ENCODE measurements around the gene LRP5. TPM values are rescaled to one million over a fixed set of nuclear protein-coding genes. Genes with fewer than 3 reads are reported as not detected.
"Not testable (repeated sequence)": the region's sequence is repeated elsewhere in the genome, so short reads cannot be mapped to it uniquely, and the experiment has no call there.

LRP5 gene
- total RNA-seq, 2 experiments from 2014 or later = 10.2 to 10.7 TPM

- CTCF ChIA-PET = no interaction called here
- POLR2A ChIA-PET = no interaction called here
These were observed 25.8 kb downstream of the LRP5 start for GRCh38 chr11:68338051-68338780.

- ChIA-PET POLR2A (no interaction called here), CTCF (no interaction called here)
These were observed 27.8 kb downstream of the LRP5 start for GRCh38 chr11:68340003-68340767.

DNA sequence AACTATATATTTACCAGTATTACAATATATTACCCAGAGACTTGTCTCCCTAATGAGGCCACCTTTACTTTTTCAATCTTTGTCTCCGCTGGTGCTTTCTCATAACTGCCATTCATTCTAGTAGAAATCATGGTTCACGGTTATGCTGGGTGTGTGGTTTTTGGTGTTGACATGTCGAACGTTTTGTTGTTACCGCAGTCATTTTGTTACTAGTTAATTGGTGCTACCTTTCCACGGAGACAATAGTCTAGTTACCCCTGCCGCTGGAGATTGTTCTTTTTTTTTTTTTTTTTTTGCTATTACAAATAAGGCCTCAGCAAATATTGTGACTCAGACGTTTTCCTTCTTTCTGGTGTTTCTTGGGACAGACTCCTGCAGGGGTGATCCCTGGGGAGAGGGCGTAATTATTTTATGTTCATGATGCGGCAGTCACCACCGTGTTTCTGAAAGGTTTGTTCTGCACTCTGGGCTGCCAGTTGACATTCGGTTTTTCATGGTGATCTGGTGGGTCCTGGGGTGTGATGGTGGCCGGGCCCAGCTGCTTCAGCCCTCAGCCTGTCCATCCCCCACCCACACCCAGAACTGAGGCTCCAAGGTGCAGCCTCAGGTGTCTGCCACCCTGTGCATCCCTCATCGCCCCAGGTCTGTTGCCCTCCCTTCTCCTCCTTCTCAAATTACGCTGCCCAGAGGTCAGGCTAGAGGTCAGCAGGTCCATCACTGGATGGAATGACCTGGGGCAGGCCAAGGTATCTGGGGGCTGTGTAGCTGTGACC lies 28.6 kb downstream of the LRP5 start:
- ChIA-PET POLR2A (no interaction called here), CTCF (interaction anchor here (0.7 kb wide), 1 partner anchor 561 kb away, joined by 4 read pairs; no protein-coding TSS in a partner anchor)

DNA sequence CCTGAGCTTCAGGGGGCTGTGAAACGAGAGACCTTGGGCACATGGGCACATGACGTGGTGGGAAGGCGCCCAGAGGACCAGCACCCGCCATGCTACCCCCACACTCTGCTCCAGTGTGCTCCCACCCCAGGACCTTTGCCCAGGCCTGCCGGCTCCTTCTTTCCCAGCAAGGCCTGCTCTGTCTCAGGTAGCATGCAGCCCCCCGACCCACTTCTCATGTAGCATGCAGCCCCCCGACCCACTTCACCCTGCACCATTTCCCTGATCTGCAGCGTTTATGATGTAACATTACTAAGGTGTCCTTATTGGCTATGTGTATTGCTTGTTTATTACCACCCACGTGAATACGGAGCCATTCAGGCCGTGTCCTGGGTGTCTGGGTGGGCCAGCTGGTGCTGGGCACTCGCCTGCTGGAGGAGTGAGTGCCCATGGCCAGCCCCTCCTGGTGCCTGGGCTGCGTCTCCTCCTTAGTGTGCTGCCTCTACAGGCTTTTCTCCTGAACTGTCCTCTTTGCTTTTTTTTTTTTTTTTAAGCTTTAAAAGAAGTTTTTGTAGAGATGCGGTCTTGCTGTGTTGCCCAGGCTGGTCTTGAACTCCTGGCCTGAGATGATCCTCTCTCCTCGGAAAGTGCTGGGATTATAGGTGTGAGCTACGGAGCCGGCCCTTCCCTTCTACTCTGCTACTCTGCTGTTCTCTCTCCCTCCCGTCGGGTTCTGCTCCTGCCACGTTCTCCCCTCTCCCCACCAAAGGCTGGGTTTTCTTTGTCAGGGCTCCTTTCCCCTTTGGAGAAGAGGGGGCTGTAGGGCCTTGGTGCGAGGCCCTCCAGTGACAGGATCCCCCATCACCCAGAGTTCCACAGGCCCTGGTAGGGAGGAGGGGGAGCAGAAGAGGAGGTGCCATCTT lies 29.4 kb downstream of the LRP5 start:
- CTCF ChIA-PET = interaction anchor here (0.7 kb wide), 1 partner anchor 560 kb away, joined by 4 read pairs; no protein-coding TSS in a partner anchor
- POLR2A ChIA-PET = interaction anchor here (0.6 to 0.7 kb wide), 3 partner anchors 9 to 1861 kb away, joined by 3 to 5 read pairs (median 4); no protein-coding TSS in a partner anchor

DNA sequence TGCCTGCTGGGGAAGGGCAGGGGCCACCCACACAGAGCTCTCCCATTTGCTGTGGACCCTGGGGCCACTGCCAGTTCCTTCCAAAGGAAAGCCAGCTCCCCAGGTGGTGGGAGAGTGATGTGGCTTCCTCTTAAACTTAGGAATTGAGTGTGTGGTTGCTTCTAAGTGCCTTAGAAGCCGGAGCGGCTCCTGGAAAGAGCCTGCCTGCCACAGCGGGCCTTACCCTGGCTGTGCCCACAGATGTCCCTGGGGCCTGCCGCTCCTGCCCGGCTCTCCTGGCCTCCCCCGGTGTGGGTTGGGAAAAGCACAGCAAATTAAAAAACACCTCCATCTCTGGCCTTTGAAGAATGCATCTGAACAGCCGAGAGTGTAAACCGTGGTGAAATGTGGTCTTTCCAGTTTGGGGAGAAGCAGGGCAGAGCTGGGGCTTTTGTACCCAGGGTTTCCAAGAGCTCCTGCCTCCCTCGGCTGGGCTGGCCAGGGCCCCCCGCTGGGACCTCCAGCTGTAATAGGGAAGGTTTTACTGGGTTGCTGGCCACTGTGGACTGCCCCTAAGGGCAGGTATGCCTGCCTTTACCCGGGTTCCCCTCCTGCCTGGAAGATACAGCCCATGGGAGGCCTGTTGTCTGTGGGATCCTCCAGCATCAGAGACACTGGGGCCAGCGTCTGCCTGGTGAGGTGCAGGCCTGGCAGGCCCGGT lies 30.2 kb downstream of the LRP5 start:
- CTCF ChIA-PET = interaction anchor here (0.6 kb wide), 1 partner anchor 162 kb away, joined by 3 read pairs; no protein-coding TSS in a partner anchor
- POLR2A ChIA-PET = interaction anchor here (0.6 to 0.7 kb wide), 3 partner anchors 8 to 1860 kb away, joined by 3 to 5 read pairs (median 4); no protein-coding TSS in a partner anchor

DNA sequence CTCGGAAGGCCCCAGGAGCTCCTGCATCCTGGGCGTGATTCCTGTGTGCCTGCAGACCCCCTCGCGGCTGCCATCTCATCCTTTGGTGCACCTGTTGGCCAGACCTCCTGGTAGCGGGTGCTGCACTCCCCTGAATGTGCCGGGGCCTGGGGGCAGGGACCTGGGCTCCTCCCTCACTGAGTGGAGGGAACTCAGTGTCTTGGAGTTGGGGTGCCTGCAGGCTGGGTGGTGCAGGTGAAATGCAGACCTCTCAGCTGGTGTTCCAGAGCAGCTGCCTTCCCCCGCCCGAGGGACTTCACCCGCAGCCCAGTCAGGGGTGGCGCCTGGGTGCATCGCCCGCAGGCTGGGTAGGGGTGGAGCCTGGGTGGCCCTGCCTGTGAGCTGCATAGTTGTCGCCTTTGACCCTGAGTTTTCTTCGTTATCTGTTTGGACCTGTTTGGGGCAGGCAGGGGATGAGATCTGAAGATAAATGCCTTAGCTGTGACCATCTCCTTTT lies 31.4 kb downstream of the LRP5 start:
- POLR2A ChIA-PET = no interaction called here
- CTCF ChIA-PET = no interaction called here

- CTCF ChIA-PET, POLR2A ChIA-PET: not testable (repeated sequence)
These were observed 32.4 kb downstream of the LRP5 start for GRCh38 chr11:68344821-68345220.

GRCh38 chr11:68345776-68346461 lies 33.5 kb downstream of the LRP5 start:
- POLR2A ChIA-PET = no interaction called here

DNA sequence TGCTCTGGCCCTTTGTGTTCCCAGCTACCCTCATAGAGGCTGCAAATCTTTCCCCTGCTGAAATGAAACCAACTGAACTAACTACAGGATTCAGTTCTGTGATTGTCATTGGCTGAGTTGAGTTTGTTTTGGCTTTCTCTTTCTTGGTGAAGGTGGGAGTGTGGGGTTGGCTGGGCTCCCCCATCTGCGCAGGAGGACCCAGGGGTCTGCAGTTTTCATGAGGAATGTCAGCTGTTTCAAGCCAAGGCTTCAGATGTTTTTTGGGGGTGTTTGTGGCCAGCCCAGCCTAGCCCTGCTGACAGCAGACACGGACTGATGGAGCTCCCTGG lies 34.0 kb downstream of the LRP5 start:
- ChIA-PET POLR2A (no interaction called here), CTCF (no interaction called here)

More at GRCh38 chr11:68345776-68346461, 33.5 kb downstream of the LRP5 start:
- CTCF ChIA-PET = no interaction called here

DNA sequence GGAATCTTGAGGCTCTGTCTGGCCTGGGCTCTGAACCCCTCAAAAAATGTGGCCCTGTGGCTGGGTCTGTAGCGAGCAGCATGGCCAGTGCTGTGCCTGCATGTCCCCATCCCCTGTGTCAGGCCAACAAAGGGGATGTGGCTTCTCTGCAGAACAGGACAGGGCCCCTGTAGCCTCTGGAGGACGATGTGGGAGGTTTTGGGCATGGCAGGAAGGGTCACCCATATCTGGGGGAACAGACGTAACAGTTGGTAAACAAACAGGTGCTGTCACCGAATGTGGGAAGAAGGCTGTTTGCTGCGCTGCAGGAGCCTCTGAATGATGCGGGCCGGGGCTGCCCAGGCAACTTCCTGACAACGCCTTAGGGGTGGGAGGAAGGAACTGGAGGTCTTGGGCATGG lies 35.0 kb downstream of the LRP5 start:
- ChIA-PET POLR2A (no interaction called here), CTCF (no interaction called here)

DNA sequence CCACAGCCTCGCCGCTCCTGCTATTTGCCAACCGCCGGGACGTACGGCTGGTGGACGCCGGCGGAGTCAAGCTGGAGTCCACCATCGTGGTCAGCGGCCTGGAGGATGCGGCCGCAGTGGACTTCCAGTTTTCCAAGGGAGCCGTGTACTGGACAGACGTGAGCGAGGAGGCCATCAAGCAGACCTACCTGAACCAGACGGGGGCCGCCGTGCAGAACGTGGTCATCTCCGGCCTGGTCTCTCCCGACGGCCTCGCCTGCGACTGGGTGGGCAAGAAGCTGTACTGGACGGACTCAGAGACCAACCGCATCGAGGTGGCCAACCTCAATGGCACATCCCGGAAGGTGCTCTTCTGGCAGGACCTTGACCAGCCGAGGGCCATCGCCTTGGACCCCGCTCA lies 35.5 kb downstream of the LRP5 start:
- ChIA-PET CTCF (no interaction called here), POLR2A (no interaction called here)

DNA sequence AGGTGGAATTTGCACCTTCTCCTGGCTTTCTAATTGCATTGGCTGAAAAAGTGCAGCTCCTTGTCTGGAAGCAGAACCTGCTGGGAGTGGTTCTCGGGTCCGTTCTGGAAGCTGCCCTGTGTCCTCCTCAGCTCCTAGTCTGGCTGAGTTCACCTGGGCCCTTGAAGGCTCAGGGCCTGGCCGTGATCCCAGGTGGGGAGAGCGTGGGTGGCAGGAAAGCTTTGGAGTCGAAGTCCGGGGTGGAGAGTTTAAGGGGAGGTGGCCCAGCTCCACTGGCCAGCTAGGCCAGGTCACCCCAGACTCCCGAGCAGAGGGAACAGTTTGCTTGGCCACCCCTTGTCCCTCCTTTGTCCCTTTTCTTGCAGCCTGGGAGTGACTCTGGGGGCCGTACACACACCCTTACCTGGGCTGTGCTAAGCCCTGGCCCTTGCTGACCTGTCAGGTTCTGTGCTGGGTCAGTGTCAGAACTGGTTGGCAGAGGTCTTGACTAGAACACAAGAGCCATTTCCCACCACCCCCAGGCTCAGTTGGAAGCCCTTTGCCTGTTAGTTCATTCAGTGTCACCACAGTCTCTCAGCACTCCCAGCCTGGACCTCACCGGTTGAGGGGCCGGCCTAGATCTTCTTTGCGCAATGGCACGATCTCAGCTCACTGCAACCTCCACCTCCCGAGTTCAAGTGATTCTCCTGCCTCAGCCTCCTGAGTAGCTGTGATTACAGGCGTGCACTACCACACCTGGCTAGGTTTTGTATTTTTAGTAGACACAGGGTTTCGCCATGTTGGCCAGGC lies 37.3 kb downstream of the LRP5 start:
- ChIA-PET CTCF (interaction anchor here (0.7 kb wide), 1 partner anchor 34 kb away, joined by 3 read pairs; no protein-coding TSS in a partner anchor), POLR2A (no interaction called here)

- CTCF ChIA-PET = no interaction called here
- POLR2A ChIA-PET = interaction anchor here (0.6 kb wide), 1 partner anchor 9 kb away, joined by 4 read pairs; no protein-coding TSS in a partner anchor
These were observed 38.5 kb downstream of the LRP5 start for GRCh38 chr11:68350759-68351449.

DNA sequence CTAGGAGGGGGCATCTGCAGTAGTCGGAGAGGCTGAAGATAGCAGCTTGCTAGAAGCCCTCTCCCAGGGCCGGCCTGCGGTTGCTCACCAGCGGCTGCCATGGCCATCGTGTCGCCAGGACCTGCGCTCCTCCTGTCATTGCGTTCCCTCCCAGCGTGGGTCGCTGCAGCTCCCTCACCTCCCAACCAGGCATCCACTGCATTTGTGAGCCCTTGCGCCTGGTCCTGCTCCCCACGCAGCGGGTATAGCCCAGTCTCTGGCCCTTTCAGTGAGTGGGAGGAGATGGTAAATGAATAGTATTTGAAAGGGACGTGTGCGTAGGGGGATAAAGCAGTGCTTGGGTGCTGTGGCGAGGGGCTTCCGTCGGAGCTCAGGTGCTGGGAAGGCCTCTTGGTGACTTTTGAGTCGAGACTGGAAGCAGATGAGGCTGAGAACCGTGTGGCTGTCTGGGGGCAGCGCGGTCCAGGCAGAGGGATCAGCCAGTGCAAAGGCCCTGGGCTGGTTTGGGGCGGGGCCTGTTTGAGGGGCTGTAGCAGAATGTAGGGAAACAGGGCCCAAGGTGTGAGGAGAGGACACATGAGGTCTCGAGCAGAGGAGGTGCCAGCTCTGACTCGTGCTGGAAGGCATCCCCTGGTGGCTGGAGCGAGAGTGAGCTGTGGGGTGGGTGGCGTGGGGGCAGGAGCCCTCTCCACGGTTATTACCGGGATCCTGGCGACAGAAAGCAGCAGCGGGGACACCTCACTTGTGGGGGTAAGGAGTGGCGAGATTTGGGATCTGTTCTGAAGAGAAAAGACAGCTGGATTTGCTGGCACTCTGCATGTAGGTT lies 39.3 kb downstream of the LRP5 start:
- ChIA-PET POLR2A (interaction anchor here (0.6 kb wide), 1 partner anchor 10 kb away, joined by 4 read pairs; no protein-coding TSS in a partner anchor), CTCF (no interaction called here)

- ChIA-PET POLR2A (no interaction called here), CTCF (no interaction called here)
These were observed 40.2 kb downstream of the LRP5 start for GRCh38 chr11:68352591-68352990.

DNA sequence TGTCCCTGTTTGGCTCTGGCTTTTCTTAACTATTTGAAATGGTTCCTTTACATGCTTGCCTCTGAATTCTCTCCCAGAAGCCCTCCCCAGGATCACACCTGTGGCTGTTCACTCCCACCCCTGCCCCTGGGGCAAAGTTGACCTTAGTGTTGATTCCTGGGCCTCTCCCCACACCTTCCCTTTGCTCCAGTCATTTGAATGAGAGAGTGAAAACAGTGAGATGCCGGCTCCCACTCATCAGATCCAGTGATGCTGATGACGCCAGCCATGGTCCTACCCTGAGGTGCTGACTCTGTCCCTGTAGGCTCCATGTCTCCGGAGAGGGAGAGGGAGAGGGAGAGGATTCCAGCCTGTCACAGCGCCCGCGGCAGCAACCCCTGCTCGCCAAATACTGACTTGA lies 40.7 kb downstream of the LRP5 start:
- ChIA-PET CTCF (no interaction called here), POLR2A (no interaction called here)

Data from activated CD8-positive, alpha-beta memory T cell treated with anti-CD3 and anti-CD28 coated beads for 36 hours (primary cell).